ENCODE data around the gene GALNT11. TPM values are rescaled to one million over a fixed set of nuclear protein-coding genes. Genes with fewer than 3 reads are reported as not detected.

GALNT11 gene
- total RNA-seq, 1 donor from 2014 or later: 32.5 TPM

DNA sequence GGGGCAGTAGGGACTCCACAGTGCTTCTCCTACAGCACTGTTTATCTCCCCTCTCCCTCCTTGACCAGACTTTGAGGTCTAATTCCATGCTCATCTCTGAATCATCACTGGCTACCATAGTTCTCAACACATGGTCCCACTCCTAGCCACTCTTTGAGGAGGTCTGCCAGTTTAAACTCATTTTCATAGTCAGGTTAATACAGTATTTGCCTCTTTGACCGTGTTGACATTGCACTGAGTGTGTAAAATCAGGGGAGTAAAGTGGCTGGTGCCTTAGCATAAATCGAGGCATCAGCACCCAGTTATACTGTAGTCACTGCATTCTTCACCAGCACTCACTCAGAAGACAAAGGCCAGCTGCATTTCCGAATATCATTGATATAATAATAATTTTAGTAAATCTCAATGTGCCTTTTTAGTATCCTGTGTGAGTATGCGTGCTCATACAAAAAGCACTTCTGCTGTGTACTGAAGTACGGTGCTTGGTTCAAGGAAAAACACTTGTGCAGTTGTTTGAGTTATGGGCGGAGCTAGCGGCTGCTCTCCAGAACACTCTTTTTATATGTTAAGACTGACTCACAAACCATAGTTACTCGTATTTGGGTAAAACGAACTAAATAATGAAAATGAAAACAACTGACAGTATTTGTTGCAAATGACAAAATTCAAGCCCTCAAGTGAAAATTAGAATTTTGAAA lies 89.7 kb downstream of the GALNT11 start:
- no peak for DNase-seq (ENCODE audit: low spot score)

DNA sequence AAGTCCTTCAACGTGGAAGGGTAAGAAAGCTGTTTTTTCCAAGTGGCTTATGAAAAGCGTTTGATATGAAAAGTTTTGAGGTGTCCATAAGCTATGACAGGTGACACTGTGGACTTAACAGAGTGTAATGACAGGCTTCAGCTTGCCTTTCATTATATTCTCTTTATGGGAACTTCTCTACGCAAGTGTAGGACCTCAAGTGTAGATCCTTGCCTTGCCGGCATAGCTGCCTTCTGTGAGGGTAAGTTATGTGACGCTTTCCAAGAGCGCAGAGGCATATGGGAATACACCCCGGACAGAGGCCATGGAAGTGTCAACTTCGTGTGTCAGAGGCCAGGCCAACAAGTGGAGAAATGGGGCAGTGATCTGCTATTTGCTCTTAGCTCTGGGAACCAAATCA lies 91.9 kb downstream of the GALNT11 start:
- DNase-seq (ENCODE audit: low spot score): no peak

DNA sequence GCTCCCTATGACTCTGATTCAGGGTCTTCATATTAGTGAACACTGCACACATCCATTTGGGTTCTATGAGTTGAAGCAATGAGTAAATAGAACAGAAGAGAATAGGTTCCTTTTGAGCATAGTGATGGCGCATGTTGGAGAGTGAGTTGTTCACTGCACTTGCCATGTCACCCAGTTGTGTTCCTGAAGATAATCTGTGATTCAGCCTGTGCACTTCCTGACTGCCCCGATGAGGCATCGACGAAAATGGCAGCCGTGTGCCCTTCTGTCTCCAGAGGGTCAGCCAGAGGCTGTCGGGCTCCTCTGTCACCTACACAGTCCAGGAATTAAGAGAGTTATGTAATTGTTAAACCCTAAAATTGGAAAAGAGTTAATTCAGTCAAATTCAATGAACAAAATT lies 94.7 kb downstream of the GALNT11 start:
- no peak for DNase-seq (ENCODE audit: low spot score)

DNA sequence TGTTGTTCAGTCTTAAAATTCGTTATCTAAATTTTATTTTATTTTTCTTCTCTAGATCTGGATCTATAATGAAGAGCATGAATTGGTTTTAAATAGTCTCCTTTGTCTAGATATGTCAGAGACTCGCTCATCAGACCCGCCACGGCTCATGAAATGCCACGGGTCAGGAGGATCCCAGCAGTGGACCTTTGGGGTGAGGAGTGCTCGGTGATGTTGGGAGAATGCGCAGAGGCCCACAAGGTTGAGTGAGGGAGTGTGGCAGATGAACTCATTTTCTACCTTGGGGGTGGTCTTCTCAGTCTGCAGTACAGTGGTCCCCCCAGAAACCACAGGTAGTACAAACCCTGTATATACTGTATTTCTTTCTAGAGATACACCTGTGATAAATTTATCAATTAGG lies 95.3 kb downstream of the GALNT11 start:
- DNase-seq (ENCODE audit: low spot score): no peak

DNA sequence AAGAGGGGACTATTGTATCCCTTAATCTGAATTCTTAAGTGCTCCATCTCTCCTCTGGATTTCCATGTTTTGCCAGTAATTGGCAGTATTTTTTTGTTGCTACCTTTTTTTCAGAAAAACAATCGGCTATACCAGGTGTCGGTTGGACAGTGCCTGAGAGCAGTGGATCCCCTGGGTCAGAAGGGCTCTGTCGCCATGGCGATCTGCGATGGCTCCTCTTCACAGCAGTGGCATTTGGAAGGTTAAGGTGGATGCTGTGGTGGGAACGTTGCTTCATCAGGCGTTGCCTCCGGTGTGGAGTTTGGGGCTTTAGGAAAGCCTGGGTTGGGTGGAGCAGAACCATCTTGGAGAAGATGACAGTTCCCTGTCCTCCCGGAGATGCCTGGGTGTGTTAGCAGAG lies 96.0 kb downstream of the GALNT11 start:
- DNase-seq (ENCODE audit: low spot score): no peak

DNA sequence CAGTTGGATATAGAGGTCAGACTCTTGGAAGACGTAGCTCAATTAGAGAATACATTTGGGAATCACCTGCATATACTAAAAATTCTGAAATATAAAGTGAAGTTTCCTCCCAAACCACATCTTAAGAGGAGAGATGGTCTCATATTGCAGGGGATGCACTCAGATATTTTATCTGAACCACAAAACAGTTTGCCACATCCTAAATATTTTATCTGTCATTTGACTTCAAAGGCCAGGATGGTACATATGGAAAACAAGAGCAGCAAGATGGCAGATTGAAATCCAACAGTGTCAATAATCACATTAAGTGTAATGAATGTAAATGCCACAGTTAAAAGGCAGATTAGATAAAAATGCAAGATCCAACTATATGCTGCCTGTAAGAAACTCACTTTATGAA lies 97.1 kb downstream of the GALNT11 start:
- DNase-seq (ENCODE audit: low spot score): no peak

DNA sequence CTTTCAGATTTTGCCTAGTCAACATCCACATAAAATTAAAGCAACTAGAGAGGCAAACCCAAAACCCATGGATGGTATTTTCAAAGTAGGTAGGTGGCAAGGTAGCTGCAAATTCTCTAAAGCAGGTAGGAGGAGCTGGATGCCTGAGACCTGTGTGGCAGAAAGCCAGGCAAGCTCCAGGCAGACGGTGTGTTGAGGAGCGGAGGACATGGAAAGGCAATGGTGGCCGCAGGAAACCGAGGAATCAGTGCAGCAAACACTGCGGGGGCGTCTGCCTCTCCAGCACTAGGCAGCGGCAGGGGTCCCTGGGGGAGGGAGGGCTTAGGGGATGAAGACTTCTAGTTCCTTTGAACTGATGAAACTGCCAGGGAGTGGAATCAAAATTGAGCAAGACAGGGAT lies 101.3 kb downstream of the GALNT11 start:
- DNase-seq (ENCODE audit: low spot score): no peak

DNA sequence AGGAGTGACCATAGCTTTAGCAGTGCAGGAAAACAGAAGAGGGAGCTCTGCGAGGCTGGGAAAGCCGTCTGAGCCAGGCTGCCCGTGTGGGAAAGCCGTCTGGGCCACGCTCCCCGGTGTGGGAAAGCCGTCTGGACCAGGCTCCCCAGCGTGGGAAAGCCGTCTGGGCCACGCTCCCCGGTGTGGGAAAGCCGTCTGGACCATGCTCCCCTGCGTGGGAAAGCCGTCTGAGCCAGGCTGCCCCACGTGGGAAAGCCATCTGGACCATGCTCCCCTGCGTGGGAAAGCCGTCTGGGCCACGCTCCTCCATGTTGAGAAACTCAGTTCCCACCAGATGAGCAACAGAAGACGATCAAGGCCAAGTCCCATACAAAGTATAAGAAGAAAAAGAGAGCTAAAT lies 101.8 kb downstream of the GALNT11 start:
- no peak for DNase-seq (ENCODE audit: low spot score)

DNA sequence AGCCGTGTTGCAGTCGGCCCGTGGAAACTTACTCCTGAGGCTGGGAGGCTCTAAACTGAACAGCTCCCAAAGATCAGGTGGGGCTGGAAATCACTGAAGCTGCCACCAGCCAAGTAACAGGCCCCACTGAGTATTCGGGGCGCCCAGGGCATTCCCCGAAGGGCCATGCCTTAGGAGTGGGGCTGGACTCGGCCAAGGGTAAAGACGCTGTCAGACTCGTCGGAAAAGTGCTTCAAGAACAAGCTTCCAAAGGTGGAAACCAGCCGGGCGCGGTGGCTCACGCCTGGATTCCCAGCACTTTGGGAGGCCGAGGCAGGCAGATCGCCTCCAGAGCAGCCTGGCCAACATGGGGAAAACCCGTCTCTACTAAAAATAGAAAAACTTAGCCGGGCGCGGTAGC lies 102.8 kb downstream of the GALNT11 start:
- no peak for DNase-seq (ENCODE audit: low spot score)

DNA sequence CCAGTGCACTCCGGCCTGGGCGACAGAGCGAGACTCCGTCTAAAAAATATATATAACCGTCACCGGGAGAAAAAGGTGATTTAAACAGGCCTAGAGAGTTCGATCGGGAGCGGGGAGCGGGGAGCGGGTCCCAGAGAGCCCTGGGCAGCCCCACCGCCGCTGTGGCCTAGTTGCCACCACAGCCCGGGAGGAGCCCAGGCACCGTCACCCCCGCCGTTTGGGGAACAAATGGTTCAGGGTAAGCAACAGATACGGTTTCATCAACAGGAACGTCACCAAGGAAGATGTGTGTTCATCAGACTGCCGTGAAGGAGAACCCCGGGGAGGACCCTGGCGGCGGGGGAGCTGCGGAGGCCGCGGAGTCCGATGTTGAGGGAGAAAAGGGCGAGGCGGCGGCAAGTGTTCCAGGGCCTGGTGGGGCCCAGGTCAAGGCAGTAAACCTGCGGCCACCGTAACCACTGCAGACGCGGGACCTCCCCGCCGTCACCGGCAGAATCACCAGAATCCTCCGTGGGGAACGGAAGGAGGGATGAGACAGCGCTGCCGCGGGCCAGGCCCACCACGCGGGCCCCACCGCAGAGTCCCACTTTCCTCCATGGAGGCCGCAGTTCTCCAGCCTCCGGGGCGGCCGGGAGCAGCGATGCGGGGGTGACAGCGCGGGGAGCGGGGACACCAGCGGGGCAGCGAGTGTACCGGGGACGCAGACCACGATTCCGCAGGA lies 103.4 kb downstream of the GALNT11 start:
- DNase-seq (ENCODE audit: low spot score): no peak

DNA sequence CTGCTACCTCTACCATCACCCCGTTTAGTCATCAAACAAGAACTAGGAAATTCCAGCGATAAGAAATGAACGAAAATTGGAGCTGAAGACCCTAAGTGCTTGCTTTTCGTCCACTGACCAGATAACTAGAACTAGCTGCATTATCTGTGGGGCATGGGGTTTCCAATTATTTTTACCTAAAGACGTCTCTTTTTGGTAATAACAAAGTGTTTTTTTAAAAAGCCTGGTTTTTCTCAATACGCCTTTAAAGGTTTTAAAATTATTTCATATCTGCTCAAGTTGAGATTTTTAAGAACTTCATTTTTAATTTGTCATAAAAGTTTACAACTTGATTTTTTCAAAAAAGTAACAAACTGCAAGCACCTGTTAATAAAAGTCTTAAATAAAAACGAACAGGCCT lies 104.2 kb downstream of the GALNT11 start:
- DNase-seq (ENCODE audit: low spot score): no peak

DNA sequence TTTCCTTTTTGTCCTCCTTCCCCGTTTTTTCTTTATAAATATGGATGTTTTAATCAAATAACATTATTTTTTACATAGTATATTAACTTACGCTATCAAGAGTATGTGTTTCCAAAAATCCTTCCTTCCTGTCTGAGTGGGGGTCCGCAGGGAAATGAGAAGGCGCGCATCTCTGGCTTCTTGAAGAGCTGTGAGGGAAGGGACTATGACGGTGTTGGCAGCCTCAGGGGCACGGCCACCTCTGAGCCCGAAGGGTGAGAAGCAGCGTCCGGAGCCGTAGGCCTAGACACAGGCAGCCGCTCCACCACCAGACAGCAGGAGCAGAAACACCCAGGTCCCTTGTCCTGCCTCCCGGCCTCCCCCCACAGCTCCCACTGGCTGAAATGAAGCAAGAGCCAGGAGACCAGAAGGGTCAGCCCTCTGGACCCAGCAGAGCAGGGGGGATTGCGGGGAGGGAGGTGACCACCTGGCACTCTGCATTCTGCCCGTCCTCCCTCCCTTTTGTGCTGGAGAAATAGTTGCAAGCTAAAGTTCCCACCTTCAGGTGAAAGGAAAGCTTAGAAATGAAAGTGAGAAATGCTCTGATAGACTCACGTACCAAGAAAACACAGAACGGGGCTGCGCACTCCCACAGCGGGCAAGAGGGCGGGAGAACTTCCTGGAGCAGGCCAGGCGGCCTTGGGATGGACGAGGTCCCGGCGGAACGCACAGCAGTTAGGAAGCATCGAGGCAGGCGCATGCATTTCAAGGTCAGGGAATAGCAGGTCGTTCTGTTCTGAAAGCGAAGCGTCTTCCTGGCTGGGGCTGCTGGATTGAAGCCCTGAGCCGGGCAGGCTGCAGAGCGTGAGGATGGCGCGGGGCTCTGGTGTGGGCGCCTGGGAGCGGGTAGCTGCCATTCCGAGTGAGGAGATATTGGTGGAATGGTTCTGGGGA lies 105.5 kb downstream of the GALNT11 start:
- no peak for DNase-seq (ENCODE audit: low spot score)

DNA sequence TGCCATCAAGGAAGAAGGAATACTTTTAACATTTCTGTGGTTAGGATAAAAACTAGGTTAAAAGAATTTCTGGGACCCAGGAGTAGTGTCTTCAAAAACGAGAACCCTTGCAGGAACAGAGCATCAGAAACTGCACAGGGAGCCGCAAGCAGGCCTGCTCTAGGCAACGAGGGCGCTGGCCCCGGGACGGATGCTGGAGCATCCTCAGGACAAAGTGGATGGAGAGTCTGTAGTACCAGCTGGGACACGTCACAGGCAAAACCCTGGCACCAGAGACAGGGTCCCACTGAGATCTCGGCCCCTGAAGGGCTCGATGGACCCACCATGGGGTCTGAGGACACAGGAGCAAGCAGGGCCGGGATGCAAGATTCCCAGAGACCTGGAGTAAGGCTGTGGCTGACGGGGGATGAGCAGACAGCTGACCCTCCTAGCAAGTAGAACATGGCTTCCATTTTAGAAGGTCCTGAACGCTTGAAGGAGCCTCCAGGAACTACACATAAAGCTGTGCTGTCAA lies 106.6 kb downstream of the GALNT11 start:
- DNase-seq (ENCODE audit: low spot score): no peak

DNA sequence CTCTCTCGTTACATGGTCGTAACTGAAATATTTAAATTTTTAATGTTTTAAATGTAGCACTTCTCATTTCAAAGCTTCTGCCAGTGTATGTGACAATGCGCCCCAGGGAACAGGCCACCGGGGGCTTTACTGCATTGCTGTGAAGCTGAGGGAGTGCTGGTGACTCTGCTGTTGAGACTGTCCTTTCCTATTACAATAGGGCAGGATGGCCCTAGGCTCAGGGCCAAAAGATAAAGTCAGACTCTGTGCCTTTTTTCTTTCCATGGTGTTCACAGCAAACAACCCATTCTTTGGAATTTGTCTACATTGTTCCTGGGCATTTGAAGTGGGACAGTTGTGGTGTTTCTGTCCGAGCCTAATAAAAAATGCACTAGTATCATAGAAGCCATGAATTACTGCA lies 107.3 kb downstream of the GALNT11 start:
- DNase-seq (ENCODE audit: low spot score): no peak

DNA sequence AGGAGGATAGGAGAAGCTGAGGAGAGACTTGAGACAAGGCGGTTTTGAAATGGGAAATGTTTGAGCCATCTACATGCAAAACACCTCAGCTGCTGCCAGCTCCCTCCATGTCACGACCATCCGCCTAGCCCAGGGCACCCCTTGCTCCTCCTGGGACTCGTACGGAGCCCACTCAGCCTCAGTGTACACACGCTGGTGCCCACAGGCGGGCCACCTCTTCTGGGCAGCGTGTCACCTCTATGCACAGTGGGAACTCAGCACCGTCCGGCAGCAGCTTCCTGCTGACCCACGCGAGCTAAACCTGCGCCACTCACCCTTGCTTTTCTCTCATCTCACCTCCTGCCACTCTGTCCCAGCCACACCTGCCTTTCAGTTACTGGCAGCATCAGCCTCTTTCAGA lies 108.3 kb downstream of the GALNT11 start:
- DNase-seq (ENCODE audit: low spot score): no peak

DNA sequence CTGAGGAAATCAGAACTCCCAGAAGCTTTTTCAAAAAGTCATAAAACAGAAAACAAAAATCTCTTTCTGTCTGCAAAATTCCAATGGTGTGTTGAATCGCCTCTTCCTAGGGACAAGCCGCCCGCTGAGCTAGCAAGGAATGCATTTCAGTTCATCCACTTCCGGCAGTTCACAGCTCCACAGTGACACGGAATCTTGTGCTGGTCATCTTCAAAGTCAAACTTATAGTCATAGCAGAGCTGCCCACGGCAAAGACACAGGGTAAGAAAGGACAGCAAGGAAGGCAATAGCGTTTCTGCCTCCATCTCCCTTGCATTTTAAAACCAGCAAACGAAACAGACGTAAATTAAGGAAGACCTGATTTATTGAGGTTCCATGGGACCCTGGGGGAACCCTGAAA lies 111.2 kb downstream of the GALNT11 start:
- no peak for DNase-seq (ENCODE audit: low spot score)

DNA sequence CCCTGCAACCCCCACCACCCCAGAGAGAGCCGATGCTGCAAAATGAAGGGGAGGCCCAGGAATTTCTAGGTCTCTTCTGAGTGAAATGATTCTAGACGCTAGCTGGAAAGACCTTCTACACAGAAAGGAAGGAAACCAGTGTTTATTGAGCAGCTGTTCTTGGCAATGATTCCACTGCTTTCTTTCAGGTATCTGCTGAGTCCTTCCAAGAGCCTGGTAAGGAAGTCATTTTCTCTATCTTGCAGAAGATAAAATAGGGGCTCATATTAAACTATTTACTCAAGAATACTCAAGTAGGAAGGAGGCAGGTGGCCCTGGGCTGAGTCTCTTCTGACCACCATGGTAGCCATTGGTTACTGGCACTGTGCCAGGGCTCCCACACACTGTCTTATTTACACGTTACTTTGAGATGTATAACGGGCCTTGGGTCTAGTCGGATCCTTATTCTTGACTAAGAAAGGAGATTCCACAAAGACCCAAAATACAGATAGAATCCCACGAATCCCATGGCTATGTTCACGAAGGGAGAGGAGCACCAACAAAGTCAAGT lies 112.1 kb downstream of the GALNT11 start:
- DNase-seq (ENCODE audit: low spot score): no peak

DNA sequence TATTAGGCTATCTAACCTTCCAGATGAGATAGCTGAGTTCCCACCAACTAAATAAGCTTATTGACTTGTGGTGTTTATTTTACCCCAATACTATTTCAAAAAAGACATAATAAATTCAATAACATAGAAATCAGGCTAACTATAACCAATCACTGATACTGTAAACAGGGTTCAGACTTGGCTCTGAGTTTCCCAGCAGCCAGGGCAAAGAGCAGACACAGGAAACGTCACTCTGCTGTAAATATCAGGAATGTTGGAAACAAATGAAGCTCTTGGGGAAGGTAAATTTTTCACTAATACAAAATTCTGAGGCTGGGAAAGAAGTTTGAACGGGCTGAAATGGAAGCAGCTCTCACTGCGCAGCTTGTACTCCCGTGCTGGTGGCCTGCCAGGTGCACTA lies 114.6 kb downstream of the GALNT11 start:
- DNase-seq (ENCODE audit: low spot score): no peak

DNA sequence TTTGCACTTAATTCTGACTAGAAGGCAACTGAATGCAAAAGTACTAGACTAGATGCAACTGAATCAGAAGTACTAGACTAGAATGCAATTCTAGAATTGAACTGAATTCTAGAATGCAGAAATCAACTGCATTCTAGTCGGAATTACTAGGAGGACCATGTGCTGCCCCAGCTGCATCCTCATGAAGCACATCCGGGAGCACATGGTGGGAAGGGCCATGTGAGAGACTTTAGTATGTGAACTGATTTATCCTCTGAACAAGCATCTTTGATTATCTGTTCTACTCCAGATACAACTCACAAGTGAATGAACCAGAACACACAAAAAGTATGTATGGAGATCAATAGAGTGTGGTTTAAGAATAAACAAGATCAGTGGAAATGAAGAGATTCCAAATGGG lies 115.1 kb downstream of the GALNT11 start:
- no peak for DNase-seq (ENCODE audit: low spot score)

DNA sequence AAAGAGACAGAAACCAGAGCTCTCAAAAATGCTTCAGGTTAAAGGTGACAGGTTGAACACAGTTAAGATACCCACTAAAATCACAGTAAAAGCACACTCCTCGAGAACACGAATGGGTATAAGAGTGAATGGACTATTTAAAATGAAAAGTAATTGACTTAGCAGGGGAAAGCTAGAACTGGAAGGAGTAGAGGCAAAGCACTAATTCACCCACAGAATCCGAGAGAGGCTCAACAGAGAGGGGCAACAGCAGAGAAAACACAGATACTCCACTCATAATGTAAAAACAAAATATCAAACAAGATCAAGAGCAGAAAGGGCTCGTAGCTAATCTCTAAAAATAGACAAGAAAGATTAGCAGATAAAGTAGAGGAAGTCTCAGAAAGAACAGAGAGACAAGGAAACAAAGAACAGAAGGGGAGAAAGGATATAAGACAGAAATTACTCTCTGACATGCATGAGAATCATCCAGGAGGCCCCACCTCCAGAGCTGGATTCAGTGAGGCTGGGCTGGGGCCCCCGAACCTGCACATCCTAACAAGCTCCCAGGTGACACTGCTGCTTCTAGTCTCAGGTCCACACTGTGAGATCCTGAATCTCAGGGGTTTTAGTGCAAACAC lies 117.6 kb downstream of the GALNT11 start:
- DNase-seq (ENCODE audit: low spot score): no peak
